Activated naive CD4-positive, alpha-beta T cell treated with anti-CD3 and anti-CD28 coated beads for 36 hours (primary cell): ENCODE results near the gene LYRM4. TPM values are rescaled to one million over a fixed set of nuclear protein-coding genes. Genes with fewer than 3 reads are reported as not detected.
"Not testable (repeated sequence)": the region's sequence is repeated elsewhere in the genome, so short reads cannot be mapped to it uniquely, and the experiment has no call there.

ENCODE experiments used
- CTCF ChIA-PET: fragments of 350-600 bp; sonication (Branson Sonifier 250); formaldehyde crosslinking; loops from one replicate; lab custom pipeline; 2021; ENCODE audit warnings: antibody characterized with exemption; lab: Charles Lee
- DNase-seq: peaks from one replicate; pipeline ENCODE4 v3.0.0-alpha.2; 2020
- H3K27ac Mint-ChIP-seq: one replicate; pipeline ENCODE4 v1.8.0; 2021; ENCODE audit warnings: mild to moderate bottlenecking, mixed read lengths
- H3K27me3 Mint-ChIP-seq: one replicate; pipeline ENCODE4 v1.8.0; 2021; ENCODE audit warnings: low read depth, mixed read lengths
- H3K36me3 Mint-ChIP-seq: one replicate; pipeline ENCODE4 v1.8.0; 2021; ENCODE audit warnings: low read depth, mixed read lengths
- H3K4me1 Mint-ChIP-seq: one replicate; pipeline ENCODE4 v1.8.0; 2021; ENCODE audit warnings: low read depth, mixed read lengths
- H3K4me3 Mint-ChIP-seq: one replicate; pipeline ENCODE4 v1.8.0; 2021; ENCODE audit warnings: mild to moderate bottlenecking, moderate library complexity, mixed read lengths
- H3K9me3 Mint-ChIP-seq: one replicate; pipeline ENCODE4 v1.8.0; 2021; ENCODE audit warnings: mixed read lengths
- intact Hi-C: fragments of 100-400 bp; cut with micrococcal nuclease; formaldehyde crosslinking; loops from one replicate; pipeline ENCODE4 v1.15.1; 2023
- total RNA-seq, 2 experiments: library from RNA; stranded (reverse); gene quantifications; one replicate each; pipeline ENCODE4 v1.2.3, GENCODE V29; 2021

LYRM4 gene
- total RNA-seq, 2 experiments from 2014 or later, result 46.2 to 51.6 TPM

DNA sequence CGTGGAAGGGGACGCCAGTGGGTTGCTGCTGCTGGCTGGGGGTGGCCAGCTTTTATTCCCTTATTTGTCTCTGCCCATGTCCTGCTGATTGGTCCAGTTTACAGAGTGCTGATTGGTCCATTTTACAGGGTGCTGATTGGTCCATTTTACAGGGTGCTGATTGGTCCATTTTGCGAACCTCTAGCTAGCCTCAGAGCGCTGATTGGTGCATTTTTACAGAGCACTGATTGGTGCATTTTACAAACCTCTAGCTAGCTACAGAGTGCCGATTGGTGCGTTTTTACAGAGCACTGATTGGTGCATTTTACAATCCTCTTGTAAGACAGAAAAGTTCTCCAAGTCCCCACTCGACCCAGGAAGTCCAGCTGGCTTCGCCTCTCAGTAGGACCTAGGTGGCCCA, 140.2 kb downstream of the LYRM4 start:
- CTCF ChIA-PET, result not testable (repeated sequence)

GRCh38 chr6:5120011-5120410, 140.7 kb downstream of the LYRM4 start:
- no peak overlapping the region for H3K4me3 Mint-ChIP-seq

More for the DNA sequence above, 140.2 kb downstream of the LYRM4 start:
- H3K27ac Mint-ChIP-seq, H3K27me3 Mint-ChIP-seq, H3K36me3 Mint-ChIP-seq, DNase-seq, H3K4me3 Mint-ChIP-seq, H3K9me3 Mint-ChIP-seq, intact Hi-C loops, H3K4me1 Mint-ChIP-seq: not testable (repeated sequence)

DNA sequence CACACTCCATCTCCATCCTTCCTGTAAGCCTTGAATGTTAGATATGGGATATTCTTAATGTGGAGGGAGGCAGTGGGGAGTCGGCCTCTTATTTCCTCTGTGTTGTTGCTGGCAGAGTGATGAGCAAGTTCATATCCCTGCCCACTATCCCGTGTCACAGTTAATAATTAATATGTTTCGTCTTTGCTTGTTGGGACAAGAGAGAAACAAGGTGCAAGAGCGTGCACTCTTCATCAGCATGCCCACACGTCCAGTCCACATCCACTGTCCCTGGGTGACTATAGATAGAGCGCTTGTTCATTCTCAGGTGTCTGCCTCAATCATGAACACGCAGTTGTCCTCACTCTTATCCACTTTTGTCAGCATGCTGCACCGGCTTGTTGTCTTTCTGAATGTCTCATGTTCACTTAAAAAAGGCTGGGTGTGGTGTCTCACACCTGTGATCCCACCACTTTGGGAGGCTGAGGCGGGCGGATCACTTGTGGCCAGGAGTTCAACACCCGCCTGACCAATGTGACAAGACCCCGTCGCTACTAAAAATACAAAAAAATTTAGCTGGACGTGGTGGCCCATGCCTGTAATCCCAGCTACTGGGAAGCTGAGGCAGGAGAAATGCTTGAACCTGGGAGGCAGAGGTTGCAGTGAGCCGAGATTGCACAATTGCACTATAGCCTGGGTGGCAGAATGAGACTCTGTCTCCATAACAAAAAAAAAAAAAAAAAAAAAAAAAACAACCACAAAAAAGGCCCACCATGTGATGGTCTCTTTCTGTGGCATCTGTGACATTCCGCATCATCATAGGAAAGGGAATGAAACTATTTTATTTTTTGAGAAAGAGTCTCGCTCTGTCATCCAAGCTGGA, 141.4 kb downstream of the LYRM4 start:
- no peak for DNase-seq
- Mint-ChIP-seq H3K27me3 (no peaks in the 10 kb centered on the region), H3K27ac (no peak overlapping the region), H3K4me1 (no peaks in the 10 kb centered on the region), H3K36me3 (peaks cover 2% of the 10 kb centered on the region), H3K9me3 (no peaks in the 10 kb centered on the region), H3K4me3 (no peak overlapping the region)
- intact Hi-C loops, result no loop called here
- CTCF ChIA-PET, result no interaction called here

More at GRCh38 chr6:5120011-5120410, 140.7 kb downstream of the LYRM4 start:
- DNase-seq, result no peak
- CTCF ChIA-PET, result no interaction called here
- no peaks in the 10 kb centered on the region for H3K9me3 Mint-ChIP-seq
- no peaks in the 10 kb centered on the region for H3K27me3 Mint-ChIP-seq
- H3K27ac Mint-ChIP-seq, result no peak overlapping the region
- H3K36me3 Mint-ChIP-seq, result peaks cover 2% of the 10 kb centered on the region
- intact Hi-C loops, result no loop called here
- no peaks in the 10 kb centered on the region for H3K4me1 Mint-ChIP-seq

GRCh38 chr6:5116243-5116991, 144.3 kb downstream of the LYRM4 start:
- Mint-ChIP-seq H3K36me3 (peaks cover 5% of the 10 kb centered on the region), H3K27ac (no peak overlapping the region), H3K4me1 (no peaks in the 10 kb centered on the region), H3K4me3 (no peak overlapping the region), H3K9me3 (no peaks in the 10 kb centered on the region), H3K27me3 (no peaks in the 10 kb centered on the region)
- CTCF ChIA-PET, result no interaction called here
- intact Hi-C loops, result no loop called here
- DNase-seq, result no peak

DNA sequence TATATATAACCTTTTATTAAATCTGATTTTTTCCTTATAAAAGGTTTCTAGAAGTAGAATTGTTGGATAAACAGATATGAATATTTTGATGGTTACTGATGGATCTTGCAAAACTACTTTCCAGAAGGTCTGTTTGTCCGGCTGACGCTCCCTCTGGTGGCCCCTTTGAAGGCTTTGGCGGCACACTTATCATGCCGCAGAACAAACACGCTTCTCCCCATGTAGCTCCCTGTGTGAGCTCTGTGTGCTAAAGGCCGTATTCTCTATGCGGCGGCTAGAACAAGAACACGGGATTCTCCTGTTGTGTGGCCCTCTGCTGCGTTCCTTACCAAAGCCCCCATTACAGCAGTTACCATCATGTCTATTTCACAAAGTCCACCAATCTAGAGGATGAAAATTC, 145.6 kb downstream of the LYRM4 start:
- H3K27me3 Mint-ChIP-seq, result no peaks in the 10 kb centered on the region
- peaks cover 7% of the 10 kb centered on the region for H3K36me3 Mint-ChIP-seq
- DNase-seq, result no peak
- no peak overlapping the region for H3K27ac Mint-ChIP-seq
- no peaks in the 10 kb centered on the region for H3K4me1 Mint-ChIP-seq
- H3K9me3 Mint-ChIP-seq, result no peaks in the 10 kb centered on the region
- no peak overlapping the region for H3K4me3 Mint-ChIP-seq
- CTCF ChIA-PET, result no interaction called here
- intact Hi-C loops, result no loop called here

- CTCF ChIA-PET, result no interaction called here
- Mint-ChIP-seq H3K27ac (no peak overlapping the region), H3K4me1 (no peaks in the 10 kb centered on the region), H3K27me3 (no peaks in the 10 kb centered on the region), H3K4me3 (no peak overlapping the region), H3K9me3 (no peaks in the 10 kb centered on the region), H3K36me3 (peaks cover 7% of the 10 kb centered on the region)
- intact Hi-C loops, result no loop called here
- no peak for DNase-seq
These were observed 147.7 kb downstream of the LYRM4 start for GRCh38 chr6:5113096-5113495.

DNA sequence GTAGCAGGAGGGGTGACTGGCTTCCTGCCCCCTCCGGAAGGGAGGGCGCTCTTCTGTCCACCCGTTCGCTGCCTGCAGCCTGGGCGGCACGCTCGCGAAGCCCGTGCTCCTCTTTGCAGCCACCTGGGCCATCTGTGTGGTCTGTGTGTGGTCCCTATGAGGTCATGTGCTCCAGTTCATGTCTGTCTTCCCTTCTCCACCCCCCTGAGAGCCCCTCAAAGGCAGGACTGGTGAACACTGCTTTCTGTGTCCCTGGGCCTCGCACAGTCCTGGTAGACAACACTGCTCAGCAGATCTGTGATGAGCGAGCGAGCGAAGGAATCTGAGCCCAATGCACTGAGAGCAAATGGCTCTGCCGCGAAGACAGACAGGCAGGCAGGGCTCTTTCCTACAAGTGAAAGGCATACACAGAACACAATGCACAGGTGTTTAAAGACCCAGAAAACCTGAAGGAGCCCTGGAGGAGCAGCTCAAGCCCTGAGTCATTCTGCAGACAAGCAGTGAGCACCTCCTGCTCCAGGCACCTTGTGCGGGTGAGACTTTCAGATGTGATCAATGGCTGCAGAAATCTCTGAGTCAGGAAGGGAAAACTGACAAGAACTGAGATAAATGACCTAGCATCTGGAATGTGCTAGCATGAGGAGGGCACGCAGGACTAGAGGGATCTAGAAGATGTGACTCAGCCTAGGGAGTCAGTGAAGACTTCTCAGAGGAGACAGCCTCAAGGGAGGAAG, 148.5 kb downstream of the LYRM4 start:
- Mint-ChIP-seq H3K36me3 (peaks cover 9% of the 10 kb centered on the region), H3K27me3 (no peaks in the 10 kb centered on the region), H3K4me1 (no peaks in the 10 kb centered on the region), H3K4me3 (no peak overlapping the region), H3K27ac (no peak overlapping the region), H3K9me3 (no peaks in the 10 kb centered on the region)
- DNase-seq, result no peak
- CTCF ChIA-PET, result no interaction called here
- intact Hi-C loops, result no loop called here

DNA sequence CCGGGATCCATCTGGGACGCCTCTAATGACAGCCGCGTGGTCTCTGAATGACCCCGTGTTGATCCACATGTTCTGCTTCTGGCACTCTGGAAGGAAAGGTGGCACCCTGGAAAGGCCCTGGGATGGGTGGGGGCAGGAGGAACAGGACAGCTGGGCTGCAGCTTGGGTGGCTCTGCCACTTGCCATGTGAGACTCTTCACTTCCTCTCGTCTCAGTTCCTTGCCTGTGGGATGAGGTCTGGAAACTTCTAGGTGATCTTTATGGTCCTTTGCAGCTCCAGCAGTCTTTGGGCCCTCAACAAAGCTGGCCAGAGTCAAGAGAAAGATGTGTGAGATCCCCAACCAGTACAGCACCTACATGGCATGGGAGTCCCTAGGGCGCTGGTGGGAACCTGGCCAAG, 149.1 kb downstream of the LYRM4 start:
- no peak for DNase-seq
- CTCF ChIA-PET, result no interaction called here
- peaks cover 9% of the 10 kb centered on the region for H3K36me3 Mint-ChIP-seq
- H3K27me3 Mint-ChIP-seq, result no peaks in the 10 kb centered on the region
- H3K4me1 Mint-ChIP-seq, result no peaks in the 10 kb centered on the region
- H3K27ac Mint-ChIP-seq, result no peak overlapping the region
- no peak overlapping the region for H3K4me3 Mint-ChIP-seq
- intact Hi-C loops, result no loop called here
- H3K9me3 Mint-ChIP-seq, result no peaks in the 10 kb centered on the region

DNA sequence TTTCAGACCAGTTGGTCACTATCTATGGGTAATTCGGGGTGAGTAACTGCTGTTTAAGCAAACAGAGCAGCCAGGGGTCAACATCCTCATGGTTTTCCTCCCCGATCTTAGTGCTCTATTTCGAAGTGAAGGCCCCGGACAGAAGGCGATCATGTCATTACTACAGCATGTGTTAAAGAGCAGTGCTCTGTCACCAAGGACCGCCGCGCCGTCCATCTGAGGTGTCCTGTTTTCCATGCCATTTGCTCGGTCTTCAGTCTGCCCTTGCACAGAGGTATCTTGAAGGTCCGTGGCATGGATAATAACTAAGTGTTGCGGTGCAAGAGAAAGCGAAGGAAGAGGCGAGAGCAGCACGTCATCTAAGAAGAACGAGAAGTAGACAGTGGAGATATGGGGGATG, 150.5 kb downstream of the LYRM4 start:
- intact Hi-C loops, result no loop called here
- Mint-ChIP-seq H3K4me1 (no peaks in the 10 kb centered on the region), H3K27ac (no peak overlapping the region), H3K36me3 (peaks cover 12% of the 10 kb centered on the region), H3K27me3 (no peaks in the 10 kb centered on the region), H3K4me3 (no peak overlapping the region), H3K9me3 (no peaks in the 10 kb centered on the region)
- CTCF ChIA-PET, result no interaction called here
- no peak for DNase-seq

DNA sequence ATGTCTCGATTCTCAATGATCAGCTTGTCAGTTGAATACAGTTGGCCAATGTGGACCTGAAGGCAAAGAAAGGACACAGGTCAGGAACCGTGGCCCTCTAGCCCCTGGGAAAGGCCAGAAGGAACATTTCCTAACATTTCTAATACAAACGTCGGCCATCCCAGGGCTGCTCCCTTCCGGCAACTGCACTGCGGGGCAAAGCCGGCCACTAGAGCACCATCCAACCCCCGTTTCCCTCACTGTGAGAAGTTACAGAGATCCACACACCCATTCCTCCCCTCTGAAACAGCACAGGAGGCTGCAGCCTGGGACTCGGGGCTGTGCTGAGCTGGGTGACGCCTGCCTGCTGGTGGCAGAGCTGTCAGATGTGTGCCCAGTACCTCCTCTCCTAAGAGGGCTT, 151.3 kb downstream of the LYRM4 start:
- Mint-ChIP-seq H3K9me3 (no peaks in the 10 kb centered on the region), H3K27me3 (no peaks in the 10 kb centered on the region), H3K4me3 (no peak overlapping the region), H3K27ac (no peak overlapping the region), H3K4me1 (no peaks in the 10 kb centered on the region), H3K36me3 (peaks cover 12% of the 10 kb centered on the region)
- intact Hi-C loops, result no loop called here
- CTCF ChIA-PET, result no interaction called here
- DNase-seq, result no peak

GRCh38 chr6:5108536-5109150, 152.1 kb downstream of the LYRM4 start:
- H3K4me3 Mint-ChIP-seq, result no peak overlapping the region
- CTCF ChIA-PET, result no interaction called here
- intact Hi-C loops, result no loop called here

DNA sequence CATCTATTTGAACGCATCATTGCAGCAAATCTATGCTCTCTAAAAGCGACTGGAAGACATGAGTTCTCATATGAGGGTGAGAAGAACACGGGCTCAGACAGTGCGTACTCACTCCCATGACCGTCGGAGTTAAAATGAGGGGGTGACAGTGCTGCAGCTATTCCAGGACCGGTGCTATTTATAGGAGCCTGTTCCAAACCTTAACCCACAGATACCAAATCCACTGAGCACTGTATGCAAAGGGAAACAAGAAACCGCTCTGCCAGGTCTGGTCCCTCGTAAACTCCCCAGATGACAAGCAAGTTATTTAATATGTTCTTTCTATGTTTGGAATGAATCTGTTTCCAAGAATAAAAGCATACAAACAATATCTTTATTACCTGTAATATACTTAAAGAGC, 152.7 kb downstream of the LYRM4 start:
- Mint-ChIP-seq H3K36me3 (peaks cover 14% of the 10 kb centered on the region), H3K4me1 (no peaks in the 10 kb centered on the region), H3K4me3 (no peak overlapping the region), H3K27me3 (no peaks in the 10 kb centered on the region), H3K9me3 (no peaks in the 10 kb centered on the region), H3K27ac (no peak overlapping the region)
- CTCF ChIA-PET, result no interaction called here
- no peak for DNase-seq
- intact Hi-C loops, result no loop called here

More at GRCh38 chr6:5108536-5109150, 152.1 kb downstream of the LYRM4 start:
- Mint-ChIP-seq H3K27me3 (no peaks in the 10 kb centered on the region), H3K36me3 (peaks cover 14% of the 10 kb centered on the region), H3K27ac (no peak overlapping the region), H3K9me3 (no peaks in the 10 kb centered on the region), H3K4me1 (no peaks in the 10 kb centered on the region)
- no peak for DNase-seq
